ENCODE data around the gene LRRC41. TPM values are rescaled to one million over a fixed set of nuclear protein-coding genes. Genes with fewer than 3 reads are reported as not detected.

The LRRC41 gene
- total RNA-seq, 4 donors from 2014 or later = 43.4 to 64.3 (median 60.5) TPM

DNA sequence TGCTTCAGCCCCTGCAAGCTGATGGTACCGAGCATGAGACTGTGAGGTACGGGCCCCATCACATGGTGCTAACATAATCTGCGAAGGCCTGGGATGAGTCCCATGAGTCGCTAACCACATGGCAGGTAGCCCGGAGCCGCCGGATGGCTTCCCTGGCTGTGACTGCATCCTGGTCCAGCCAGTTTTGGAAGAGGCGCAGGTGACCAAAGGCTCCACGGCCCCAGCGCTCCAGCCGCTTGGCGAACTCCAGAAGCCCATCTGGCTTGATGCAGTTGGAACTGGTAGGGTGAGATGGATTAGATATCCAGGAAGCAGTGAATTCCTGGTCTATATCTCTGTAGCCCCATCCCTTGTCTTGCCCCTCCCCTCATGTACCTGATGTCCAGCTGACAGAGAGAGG lies 24.6 kb downstream of the LRRC41 start:
- H3K4me3 ChIP-seq = no peak overlapping the region
- TF ChIP-seq POLR2A (IDR thresholded peaks at IDR 0.05) (no peak), EP300 (IDR thresholded peaks at IDR 0.05; ENCODE audit: low read depth) (no peak), POLR2AphosphoS5 (IDR thresholded peaks at IDR 0.05) (no peak)
- TF ChIP-seq, protein P1, sequence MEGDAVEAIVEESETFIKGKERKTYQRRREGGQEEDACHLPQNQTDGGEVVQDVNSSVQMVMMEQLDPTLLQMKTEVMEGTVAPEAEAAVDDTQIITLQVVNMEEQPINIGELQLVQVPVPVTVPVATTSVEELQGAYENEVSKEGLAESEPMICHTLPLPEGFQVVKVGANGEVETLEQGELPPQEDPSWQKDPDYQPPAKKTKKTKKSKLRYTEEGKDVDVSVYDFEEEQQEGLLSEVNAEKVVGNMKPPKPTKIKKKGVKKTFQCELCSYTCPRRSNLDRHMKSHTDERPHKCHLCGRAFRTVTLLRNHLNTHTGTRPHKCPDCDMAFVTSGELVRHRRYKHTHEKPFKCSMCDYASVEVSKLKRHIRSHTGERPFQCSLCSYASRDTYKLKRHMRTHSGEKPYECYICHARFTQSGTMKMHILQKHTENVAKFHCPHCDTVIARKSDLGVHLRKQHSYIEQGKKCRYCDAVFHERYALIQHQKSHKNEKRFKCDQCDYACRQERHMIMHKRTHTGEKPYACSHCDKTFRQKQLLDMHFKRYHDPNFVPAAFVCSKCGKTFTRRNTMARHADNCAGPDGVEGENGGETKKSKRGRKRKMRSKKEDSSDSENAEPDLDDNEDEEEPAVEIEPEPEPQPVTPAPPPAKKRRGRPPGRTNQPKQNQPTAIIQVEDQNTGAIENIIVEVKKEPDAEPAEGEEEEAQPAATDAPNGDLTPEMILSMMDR (IDR thresholded peaks at IDR 0.05) = no peak
- H3K27ac ChIP-seq = no peak overlapping the region
- intact Hi-C loops (cut with DNase I; ENCODE audit: low total_unique reads) = no loop called here
- WGBS, 2 donors (ENCODE audit: low coverage in 1 of 2) = 95 to 100% methylated on average over 3 to 12 of the region's 12 CpGs
- H3K36me3 ChIP-seq = peaks cover 0 to 15% (median 4%) of the 10 kb centered on the region in 4 donors
- H3K4me1 ChIP-seq = no peaks in the 10 kb centered on the region
- in situ Hi-C loops (cut with MboI; ENCODE audit: low pct_ligation_motif_present in 1 of 4, low pct_unique_long_range_greater_than_20kb in 1 of 4, low sequenced_read_pairs in 3 of 4) = no loop called here
- no peaks in the 10 kb centered on the region for H3K27me3 ChIP-seq
- DNase-seq = no peak
- no peaks in the 10 kb centered on the region for H3K9me3 ChIP-seq

DNA sequence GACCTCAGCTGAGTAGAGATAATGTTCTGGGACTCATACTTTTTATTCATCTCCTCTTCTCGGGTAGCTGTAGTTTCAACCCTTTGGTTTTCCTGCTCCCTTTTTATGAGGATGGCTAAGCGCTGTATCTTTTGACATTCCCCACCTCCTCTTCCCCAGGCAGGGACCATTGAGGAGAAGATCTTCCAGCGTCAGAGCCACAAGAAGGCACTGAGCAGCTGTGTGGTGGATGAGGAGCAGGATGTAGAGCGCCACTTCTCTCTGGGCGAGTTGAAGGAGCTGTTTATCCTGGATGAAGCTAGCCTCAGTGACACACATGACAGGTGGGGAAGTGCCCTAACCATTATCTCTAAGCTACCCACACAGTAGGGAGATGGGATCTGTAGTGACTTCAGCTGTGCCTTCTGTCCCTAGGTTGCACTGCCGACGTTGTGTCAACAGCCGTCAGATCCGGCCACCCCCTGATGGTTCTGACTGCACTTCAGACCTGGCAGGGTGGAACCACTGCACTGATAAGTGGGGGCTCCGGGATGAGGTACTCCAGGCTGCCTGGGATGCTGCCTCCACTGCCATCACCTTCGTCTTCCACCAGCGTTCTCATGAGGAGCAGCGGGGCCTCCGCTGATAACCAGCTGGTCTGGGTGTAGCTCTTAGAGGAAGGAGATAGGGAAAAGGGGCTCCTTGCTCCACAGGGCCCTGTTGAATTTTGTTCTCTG lies 25.6 kb downstream of the LRRC41 start:
- Histone ChIP-seq H3K4me3 (no peak overlapping the region), H3K36me3 (peaks cover 0 to 15% (median 4%) of the 10 kb centered on the region in 4 donors), H3K9me3 (no peaks in the 10 kb centered on the region), H3K27me3 (no peaks in the 10 kb centered on the region), H3K27ac (no peak overlapping the region), H3K4me1 (no peaks in the 10 kb centered on the region)
- 92% methylated on average over 14 of the region's 14 CpGs; no CpG with 5 or more reads in 1 of the 2 donors for WGBS, 2 donors (ENCODE audit: low coverage in 1 of 2)
- intact Hi-C loops (cut with DNase I; ENCODE audit: low total_unique reads) = no loop called here
- no peak for TF ChIP-seq POLR2AphosphoS5 (IDR thresholded peaks at IDR 0.05)
- no peak for TF ChIP-seq POLR2A (IDR thresholded peaks at IDR 0.05)
- no peak for TF ChIP-seq EP300 (IDR thresholded peaks at IDR 0.05; ENCODE audit: low read depth)
- TF ChIP-seq, protein P1 (IDR thresholded peaks at IDR 0.05) = no peak
- no peak for DNase-seq
- in situ Hi-C loops (cut with MboI; ENCODE audit: low pct_ligation_motif_present in 1 of 4, low pct_unique_long_range_greater_than_20kb in 1 of 4, low sequenced_read_pairs in 3 of 4) = no loop called here

DNA sequence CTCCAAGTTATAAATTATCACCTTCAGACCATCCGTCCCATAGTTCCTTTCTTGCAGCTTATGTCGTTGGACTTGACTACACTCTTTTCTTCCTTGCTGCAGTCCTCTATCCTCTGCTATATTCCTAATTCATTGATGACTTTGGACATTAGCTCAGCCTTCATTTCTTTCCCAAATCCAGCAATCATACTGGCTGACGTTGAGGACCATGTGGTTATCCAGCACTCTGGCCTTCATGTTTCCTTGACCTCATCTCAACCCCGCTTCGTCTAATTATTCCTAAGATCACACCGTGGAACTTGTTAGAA lies 28.4 kb downstream of the LRRC41 start:
- in situ Hi-C loops (cut with MboI; ENCODE audit: low pct_ligation_motif_present in 1 of 4, low pct_unique_long_range_greater_than_20kb in 1 of 4, low sequenced_read_pairs in 3 of 4) = no loop called here

DNA sequence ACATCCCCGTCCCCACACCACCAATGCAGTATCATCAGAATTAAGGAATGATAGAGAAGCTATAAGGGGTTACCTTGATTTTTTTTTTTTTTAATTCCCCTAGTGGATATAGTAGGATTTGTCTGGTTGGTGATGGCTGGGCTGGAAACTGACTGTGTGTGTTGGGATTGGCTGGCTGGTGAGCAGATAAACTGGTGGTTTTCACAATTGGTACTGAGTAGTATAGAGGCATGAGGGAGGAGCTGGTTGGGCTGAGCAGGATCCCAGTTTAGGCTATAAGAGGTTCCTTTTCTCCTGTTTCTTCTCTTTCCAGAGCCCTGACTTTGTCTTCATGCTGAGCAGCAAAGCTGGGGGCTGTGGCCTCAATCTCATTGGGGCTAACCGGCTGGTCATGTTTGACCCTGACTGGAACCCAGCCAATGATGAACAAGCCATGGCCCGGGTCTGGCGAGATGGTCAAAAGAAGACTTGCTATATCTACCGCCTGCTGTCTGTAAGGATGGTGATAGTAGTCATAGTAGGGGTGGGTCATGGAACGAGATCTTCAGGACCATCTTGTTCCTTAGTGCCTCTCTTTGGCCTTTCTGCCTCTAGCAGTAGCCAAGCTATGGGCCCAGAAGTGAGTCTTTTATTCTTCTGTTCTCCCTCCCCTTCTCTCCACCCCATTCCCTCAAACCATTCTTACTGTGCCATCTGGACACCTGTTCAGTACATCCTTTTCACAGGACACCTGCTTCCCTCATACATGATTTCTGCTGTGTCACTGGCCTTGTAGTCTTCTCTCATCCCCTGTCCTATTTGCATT lies 29.0 kb downstream of the LRRC41 start:
- H3K9me3 ChIP-seq = no peaks in the 10 kb centered on the region
- 91% methylated on average over 6 of the region's 6 CpGs; no CpG with 5 or more reads in 1 of the 2 donors for WGBS, 2 donors (ENCODE audit: low coverage in 1 of 2)
- in situ Hi-C loops (cut with MboI; ENCODE audit: low pct_ligation_motif_present in 1 of 4, low pct_unique_long_range_greater_than_20kb in 1 of 4, low sequenced_read_pairs in 3 of 4) = no loop called here
- peaks cover 0 to 14% (median 0%) of the 10 kb centered on the region in 4 donors for H3K36me3 ChIP-seq
- DNase-seq = no peak
- no peak overlapping the region for H3K4me3 ChIP-seq
- intact Hi-C loops (cut with DNase I; ENCODE audit: low total_unique reads) = no loop called here
- H3K4me1 ChIP-seq = no peaks in the 10 kb centered on the region
- H3K27ac ChIP-seq = no peak overlapping the region
- H3K27me3 ChIP-seq = no peaks in the 10 kb centered on the region
- TF ChIP-seq EP300 (IDR thresholded peaks at IDR 0.05; ENCODE audit: low read depth) = no peak
- TF ChIP-seq, protein P1 (IDR thresholded peaks at IDR 0.05) = peak in 1 of 5 experiments; percentile 7

More for the DNA sequence above, 28.4 kb downstream of the LRRC41 start:
- H3K27me3 ChIP-seq = no peaks in the 10 kb centered on the region
- no peaks in the 10 kb centered on the region for H3K9me3 ChIP-seq
- WGBS, 2 donors (ENCODE audit: low coverage in 1 of 2) = 93% methylated on average over 6 of the region's 6 CpGs; no CpG with 5 or more reads in 1 of the 2 donors
- peaks cover 0 to 15% (median 0%) of the 10 kb centered on the region in 4 donors for H3K36me3 ChIP-seq
- TF ChIP-seq EP300 (IDR thresholded peaks at IDR 0.05; ENCODE audit: low read depth) (no peak), POLR2A (IDR thresholded peaks at IDR 0.05) (no peak), POLR2AphosphoS5 (IDR thresholded peaks at IDR 0.05) (no peak)
- TF ChIP-seq, protein P1 (IDR thresholded peaks at IDR 0.05) = no peak
- no peak overlapping the region for H3K27ac ChIP-seq
- intact Hi-C loops (cut with DNase I; ENCODE audit: low total_unique reads) = no loop called here
- DNase-seq = no peak
- no peaks in the 10 kb centered on the region for H3K4me1 ChIP-seq
- no peak overlapping the region for H3K4me3 ChIP-seq

All from transverse colon (tissue), 4 donors.